ENCODE data around the gene PHRF1.

DNA sequence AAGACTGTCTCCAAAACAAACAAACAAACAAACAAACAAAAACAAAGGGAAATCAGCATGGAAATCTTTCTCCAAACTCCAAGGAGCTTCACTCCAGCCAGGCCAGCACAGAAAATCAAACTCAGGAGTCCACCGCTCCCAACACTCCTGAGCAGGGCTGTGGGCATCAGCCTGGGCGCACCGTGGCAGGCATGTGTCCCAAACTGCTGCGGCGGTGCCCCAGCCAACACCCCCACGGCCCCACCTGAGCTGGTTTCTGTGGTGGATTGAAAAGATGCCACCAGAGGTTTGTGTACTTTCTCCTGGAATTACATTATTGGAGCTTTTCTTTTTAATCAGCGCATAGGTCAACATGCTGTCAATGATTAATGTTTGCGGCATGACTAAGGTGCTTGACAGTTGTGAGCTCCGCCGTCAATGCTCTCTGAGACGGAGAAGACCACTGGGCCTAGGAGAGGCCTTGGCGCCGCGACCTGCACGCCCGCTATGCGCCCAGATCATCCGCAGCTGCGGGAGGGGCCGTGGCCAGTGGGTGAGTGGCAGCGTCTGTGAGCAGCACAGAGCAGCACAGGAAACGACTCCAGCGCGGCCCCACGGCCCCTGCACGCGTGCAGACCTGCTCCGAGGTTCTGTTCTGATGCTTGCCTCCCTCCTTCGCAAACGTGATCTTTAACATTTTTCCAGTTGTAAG, 78.9 kb downstream of the PHRF1 start:
- TF ChIP-seq POLR2AphosphoS5 (IDR thresholded peaks at IDR 0.05) (no peak), SMC3 (conservative IDR thresholded peaks at IDR 0.05; ENCODE audit: poor library complexity) (no peak)
- TF ChIP-seq, protein P1, sequence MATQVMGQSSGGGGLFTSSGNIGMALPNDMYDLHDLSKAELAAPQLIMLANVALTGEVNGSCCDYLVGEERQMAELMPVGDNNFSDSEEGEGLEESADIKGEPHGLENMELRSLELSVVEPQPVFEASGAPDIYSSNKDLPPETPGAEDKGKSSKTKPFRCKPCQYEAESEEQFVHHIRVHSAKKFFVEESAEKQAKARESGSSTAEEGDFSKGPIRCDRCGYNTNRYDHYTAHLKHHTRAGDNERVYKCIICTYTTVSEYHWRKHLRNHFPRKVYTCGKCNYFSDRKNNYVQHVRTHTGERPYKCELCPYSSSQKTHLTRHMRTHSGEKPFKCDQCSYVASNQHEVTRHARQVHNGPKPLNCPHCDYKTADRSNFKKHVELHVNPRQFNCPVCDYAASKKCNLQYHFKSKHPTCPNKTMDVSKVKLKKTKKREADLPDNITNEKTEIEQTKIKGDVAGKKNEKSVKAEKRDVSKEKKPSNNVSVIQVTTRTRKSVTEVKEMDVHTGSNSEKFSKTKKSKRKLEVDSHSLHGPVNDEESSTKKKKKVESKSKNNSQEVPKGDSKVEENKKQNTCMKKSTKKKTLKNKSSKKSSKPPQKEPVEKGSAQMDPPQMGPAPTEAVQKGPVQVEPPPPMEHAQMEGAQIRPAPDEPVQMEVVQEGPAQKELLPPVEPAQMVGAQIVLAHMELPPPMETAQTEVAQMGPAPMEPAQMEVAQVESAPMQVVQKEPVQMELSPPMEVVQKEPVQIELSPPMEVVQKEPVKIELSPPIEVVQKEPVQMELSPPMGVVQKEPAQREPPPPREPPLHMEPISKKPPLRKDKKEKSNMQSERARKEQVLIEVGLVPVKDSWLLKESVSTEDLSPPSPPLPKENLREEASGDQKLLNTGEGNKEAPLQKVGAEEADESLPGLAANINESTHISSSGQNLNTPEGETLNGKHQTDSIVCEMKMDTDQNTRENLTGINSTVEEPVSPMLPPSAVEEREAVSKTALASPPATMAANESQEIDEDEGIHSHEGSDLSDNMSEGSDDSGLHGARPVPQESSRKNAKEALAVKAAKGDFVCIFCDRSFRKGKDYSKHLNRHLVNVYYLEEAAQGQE (IDR thresholded peaks at IDR 0.05; ENCODE audit: borderline replicate concordance): no peak
- TF ChIP-seq, protein P2, sequence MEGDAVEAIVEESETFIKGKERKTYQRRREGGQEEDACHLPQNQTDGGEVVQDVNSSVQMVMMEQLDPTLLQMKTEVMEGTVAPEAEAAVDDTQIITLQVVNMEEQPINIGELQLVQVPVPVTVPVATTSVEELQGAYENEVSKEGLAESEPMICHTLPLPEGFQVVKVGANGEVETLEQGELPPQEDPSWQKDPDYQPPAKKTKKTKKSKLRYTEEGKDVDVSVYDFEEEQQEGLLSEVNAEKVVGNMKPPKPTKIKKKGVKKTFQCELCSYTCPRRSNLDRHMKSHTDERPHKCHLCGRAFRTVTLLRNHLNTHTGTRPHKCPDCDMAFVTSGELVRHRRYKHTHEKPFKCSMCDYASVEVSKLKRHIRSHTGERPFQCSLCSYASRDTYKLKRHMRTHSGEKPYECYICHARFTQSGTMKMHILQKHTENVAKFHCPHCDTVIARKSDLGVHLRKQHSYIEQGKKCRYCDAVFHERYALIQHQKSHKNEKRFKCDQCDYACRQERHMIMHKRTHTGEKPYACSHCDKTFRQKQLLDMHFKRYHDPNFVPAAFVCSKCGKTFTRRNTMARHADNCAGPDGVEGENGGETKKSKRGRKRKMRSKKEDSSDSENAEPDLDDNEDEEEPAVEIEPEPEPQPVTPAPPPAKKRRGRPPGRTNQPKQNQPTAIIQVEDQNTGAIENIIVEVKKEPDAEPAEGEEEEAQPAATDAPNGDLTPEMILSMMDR (IDR thresholded peaks at IDR 0.05; ENCODE audit: poor library complexity, severe bottlenecking): no peak
